ENCODE measurements around the gene PURA. TPM values are rescaled to one million over a fixed set of nuclear protein-coding genes. Genes with fewer than 3 reads are reported as not detected.

PURA gene
- total and polyA plus RNA-seq, 2 donors from 2014 or later, result 4.7 to 31.6 TPM

DNA sequence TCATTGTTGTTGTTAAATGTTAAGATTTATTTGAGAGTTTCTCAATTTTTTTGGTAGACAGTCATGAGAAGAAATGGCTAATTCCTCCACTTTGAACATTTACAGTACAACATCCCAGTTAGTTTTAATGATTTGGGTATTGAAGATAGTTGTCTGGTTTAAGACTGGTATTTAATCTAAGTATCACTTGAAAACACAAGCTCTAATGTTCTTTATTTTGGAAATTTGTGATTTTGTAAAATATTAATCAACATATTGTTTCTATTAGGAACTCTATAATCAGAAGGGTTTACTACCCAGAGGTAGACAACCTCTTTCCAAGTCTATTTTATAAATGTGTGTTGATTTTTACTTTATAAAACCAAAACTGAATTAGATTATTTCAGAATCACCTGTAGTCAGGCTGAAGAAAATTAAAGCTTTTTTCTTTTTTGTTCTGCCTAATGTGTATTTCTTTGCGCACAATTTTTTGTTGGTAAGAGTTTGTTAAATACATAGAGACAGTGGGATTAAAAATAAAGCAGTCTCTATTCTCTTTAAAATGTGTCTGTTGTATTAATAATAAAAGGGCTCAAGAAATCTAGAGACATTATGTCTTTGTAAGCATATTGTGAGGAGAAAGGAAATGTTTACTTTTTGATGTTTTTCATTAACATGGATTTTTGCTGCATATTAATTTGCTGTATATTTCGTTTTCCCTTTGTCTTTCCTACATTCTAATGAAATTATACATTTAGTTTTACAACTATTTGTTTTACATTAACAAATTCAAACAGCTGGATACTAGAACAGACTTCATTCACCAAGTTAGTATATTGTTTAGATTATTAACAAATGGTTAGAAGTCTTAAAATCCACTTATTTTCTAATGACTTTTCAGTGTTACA, 3.9 kb upstream of the PURA start:
- DNase-seq, result peak in 2 of 5 donors; percentile 50 to 74
- no peak for FAIRE-seq
- intact Hi-C loops (cut with DNase I), result no loop called here
- no peak for TF ChIP-seq CTCF (IDR thresholded peaks at IDR 0.05; ENCODE audit: borderline replicate concordance, extremely low read depth, insufficient read depth)
- H3K27me3 ChIP-seq (ENCODE audit: control insufficient read depth, insufficient read depth, low read length), result peaks cover 41% of the 10 kb centered on the region
- H3K9me3 ChIP-seq (ENCODE audit: control insufficient read depth in 2 of 3, insufficient read depth in 1 of 3, low read length in 3 of 3), result no peaks in the 10 kb centered on the region
- peaks cover 0 to 32% (median 9%) of the 10 kb centered on the region in 3 donors for H3K4me1 ChIP-seq (ENCODE audit: control insufficient read depth in 2 of 3, insufficient read depth in 2 of 3, low read depth in 1 of 3, low read length in 3 of 3)
- H3K9ac ChIP-seq (ENCODE audit: low read length in 3 of 3), result no peak overlapping the region
- H3K4me3 ChIP-seq (ENCODE audit: low read length in 3 of 3), result peak overlapping the region in 1 of 3 donors; percentile 86
- no peaks in the 10 kb centered on the region for H3K36me3 ChIP-seq (ENCODE audit: control insufficient read depth in 2 of 3, insufficient read depth in 3 of 3, low read length in 3 of 3)
- H3K27ac ChIP-seq (ENCODE audit: low read depth in 2 of 2, low read length in 2 of 2), result no peak overlapping the region

- intact Hi-C loops (cut with DNase I), result no loop called here
- Histone ChIP-seq H3K27ac (ENCODE audit: low read depth in 2 of 2, low read length in 2 of 2) (no peak overlapping the region), H3K4me3 (ENCODE audit: low read length in 3 of 3) (no peak overlapping the region), H3K9me3 (ENCODE audit: control insufficient read depth in 2 of 3, insufficient read depth in 1 of 3, low read length in 3 of 3) (no peaks in the 10 kb centered on the region), H3K4me1 (ENCODE audit: control insufficient read depth in 2 of 3, insufficient read depth in 2 of 3, low read depth in 1 of 3, low read length in 3 of 3) (peaks cover 0 to 34% (median 9%) of the 10 kb centered on the region in 3 donors), H3K9ac (ENCODE audit: low read length in 3 of 3) (no peak overlapping the region), H3K27me3 (ENCODE audit: control insufficient read depth, insufficient read depth, low read length) (peaks cover 41% of the 10 kb centered on the region), H3K36me3 (ENCODE audit: control insufficient read depth in 2 of 3, insufficient read depth in 3 of 3, low read length in 3 of 3) (no peaks in the 10 kb centered on the region)
- FAIRE-seq (no peak), DNase-seq (no peak)
- TF ChIP-seq CTCF (IDR thresholded peaks at IDR 0.05; ENCODE audit: borderline replicate concordance, extremely low read depth, insufficient read depth), result no peak
Measured at GRCh38 chr5:140110646-140110957, 3.3 kb upstream of the PURA start.

- no peaks in the 10 kb centered on the region for H3K36me3 ChIP-seq (ENCODE audit: control insufficient read depth in 2 of 3, insufficient read depth in 3 of 3, low read length in 3 of 3)
- TF ChIP-seq CTCF (IDR thresholded peaks at IDR 0.05; ENCODE audit: borderline replicate concordance, extremely low read depth, insufficient read depth), result no peak
- H3K27me3 ChIP-seq (ENCODE audit: control insufficient read depth, insufficient read depth, low read length), result peaks cover 41% of the 10 kb centered on the region
- peaks cover 0 to 35% (median 15%) of the 10 kb centered on the region in 3 donors for H3K4me1 ChIP-seq (ENCODE audit: control insufficient read depth in 2 of 3, insufficient read depth in 2 of 3, low read depth in 1 of 3, low read length in 3 of 3)
- H3K27ac ChIP-seq (ENCODE audit: low read depth in 2 of 2, low read length in 2 of 2), result peak overlapping the region in 1 of 2 donors; percentile 14
- no peaks in the 10 kb centered on the region for H3K9me3 ChIP-seq (ENCODE audit: control insufficient read depth in 2 of 3, insufficient read depth in 1 of 3, low read length in 3 of 3)
- no peak overlapping the region for H3K9ac ChIP-seq (ENCODE audit: low read length in 3 of 3)
- intact Hi-C loops (cut with DNase I), result no loop called here
- H3K4me3 ChIP-seq (ENCODE audit: low read length in 3 of 3), result no peak overlapping the region
- FAIRE-seq (no peak), DNase-seq (peak in 2 of 5 donors; percentile 18 to 61)
Measured at GRCh38 chr5:140111011-140111858, 2.7 kb upstream of the PURA start.

All from kidney (tissue), 14 donors.